GM10266 (cell line): ENCODE measurements around the gene SEPTIN10.

Experiments used
- DNase-seq: peaks from one replicate; pipeline ENCODE4 v3.0.0; 2012; ENCODE audit errors: extremely low spot score
- TF ChIP-seq, protein P1 (sequence below): IDR thresholded peaks from 2 replicates; pipeline ENCODE4 v1.5.1; 2012; ENCODE audit warnings: mild to moderate bottlenecking, low read depth; ENCODE audit not compliant: control insufficient read depth, insufficient read depth; ENCODE audit errors: missing control alignments

Gene SEPTIN10

DNA sequence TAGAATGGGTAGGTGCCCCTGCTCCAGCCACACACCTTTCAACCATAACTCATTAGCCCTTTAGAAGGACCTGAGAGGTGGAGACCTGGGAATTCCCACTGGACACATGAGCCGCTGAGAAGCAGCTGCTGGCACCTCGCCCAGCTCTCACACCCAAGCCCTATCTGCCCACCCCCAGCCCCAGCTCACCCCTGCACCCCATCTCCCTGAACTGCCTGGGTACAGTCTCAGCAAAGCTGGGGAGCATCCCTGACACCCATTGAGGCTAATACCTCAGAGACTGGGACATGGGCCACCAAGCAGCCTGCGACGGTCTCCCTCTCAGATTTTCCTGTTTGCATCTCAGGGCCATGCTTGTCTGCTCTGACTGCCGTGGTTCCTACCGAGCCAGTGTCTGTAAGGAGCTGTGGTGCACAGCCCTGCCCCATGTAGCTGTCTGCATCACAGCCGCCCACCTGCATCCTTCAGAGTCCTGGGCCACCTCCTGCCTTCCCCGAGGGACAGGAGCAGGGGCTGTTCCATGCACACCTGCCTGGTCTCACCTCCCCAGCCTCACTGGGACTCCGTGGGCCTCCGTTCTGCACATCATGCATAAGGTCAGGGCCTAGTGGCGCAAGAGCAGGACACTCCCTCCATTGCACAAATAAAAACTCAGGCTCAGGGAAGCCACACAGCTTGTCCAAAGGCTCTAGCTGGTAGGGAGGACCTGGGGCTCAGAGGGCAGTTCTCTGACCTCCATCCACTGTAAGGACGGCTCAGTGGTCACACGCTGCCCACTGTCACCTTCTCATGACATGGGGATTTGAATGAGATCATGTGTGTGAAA lies 90.0 kb downstream of the SEPTIN10 start:
- TF ChIP-seq, protein P1, sequence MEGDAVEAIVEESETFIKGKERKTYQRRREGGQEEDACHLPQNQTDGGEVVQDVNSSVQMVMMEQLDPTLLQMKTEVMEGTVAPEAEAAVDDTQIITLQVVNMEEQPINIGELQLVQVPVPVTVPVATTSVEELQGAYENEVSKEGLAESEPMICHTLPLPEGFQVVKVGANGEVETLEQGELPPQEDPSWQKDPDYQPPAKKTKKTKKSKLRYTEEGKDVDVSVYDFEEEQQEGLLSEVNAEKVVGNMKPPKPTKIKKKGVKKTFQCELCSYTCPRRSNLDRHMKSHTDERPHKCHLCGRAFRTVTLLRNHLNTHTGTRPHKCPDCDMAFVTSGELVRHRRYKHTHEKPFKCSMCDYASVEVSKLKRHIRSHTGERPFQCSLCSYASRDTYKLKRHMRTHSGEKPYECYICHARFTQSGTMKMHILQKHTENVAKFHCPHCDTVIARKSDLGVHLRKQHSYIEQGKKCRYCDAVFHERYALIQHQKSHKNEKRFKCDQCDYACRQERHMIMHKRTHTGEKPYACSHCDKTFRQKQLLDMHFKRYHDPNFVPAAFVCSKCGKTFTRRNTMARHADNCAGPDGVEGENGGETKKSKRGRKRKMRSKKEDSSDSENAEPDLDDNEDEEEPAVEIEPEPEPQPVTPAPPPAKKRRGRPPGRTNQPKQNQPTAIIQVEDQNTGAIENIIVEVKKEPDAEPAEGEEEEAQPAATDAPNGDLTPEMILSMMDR, result no peak
- no peak for DNase-seq

DNA sequence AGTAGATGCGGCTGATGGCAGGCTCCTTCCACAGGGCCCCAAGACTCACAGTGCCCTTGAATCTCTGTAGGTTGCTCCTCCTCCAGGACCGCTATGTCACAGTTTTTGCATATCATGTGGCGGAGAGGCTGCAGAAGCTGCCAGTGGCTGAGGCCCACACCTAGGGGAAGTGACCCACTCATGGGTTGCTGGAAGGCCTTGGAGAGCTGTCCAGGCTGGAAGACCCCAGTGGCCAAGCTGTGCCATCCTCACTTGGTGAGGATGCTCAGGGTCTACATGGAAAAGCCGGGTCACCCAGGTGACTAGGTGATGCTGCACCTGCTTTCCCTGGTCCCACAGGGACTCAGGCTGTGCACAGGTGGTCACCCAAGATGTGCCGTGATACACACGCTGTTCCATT lies 90.6 kb downstream of the SEPTIN10 start:
- no peak for DNase-seq
- TF ChIP-seq, protein P1, result no peak

DNA sequence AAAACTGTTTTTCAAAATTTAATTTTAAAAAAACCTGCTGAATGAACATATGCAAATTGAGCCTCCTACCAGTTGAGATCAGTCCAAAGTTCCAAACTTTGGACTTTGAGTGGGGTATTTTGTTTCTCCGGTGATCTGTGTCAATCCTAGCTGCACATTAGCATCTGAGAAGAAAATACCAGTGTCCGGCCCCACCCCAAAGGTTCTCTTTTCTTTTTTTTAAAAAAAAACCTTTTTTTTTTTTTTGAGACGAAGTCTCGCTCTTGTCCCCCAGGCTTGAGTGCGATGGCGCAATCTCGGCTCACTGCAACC lies 91.7 kb downstream of the SEPTIN10 start:
- TF ChIP-seq, protein P1, result no peak
- no peak for DNase-seq

DNA sequence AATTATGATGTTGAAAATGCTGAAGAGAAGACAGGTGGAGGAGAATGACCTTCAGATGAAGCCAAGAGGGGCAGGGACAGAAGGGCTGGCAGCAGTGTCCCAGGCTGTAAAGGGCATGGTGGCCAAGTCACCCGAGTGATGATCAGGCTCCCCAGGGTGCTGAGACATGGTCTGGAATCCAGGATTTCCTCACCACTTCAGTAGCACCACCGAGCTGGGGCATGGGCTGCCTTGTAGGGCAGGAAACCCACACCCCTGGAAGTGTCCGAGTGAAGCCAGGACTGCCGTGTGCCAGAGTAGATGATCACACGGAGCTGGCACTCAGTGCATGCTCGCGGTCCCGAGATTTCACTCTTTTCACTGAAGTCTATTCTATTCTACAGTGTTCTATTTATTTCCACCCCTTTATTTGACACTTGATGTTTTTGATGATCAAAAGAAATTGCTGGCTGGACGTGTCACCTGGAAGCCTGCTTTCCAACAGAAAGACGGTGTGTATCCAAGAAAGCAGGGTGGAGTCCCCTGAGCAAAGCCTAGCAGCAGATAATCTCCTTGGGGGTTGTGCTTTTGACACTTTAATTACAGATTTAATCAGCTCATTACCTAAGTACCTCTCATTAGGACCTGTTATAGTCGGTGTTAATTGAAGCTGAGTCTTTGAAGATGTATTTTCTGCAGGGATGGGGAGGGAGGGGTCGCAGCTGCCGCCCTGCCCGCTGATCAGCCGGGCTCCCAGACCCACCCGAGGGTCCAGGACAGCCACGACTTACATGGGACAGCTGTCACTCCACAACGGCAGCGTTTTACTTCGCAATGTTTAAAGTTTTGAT lies 92.3 kb downstream of the SEPTIN10 start:
- TF ChIP-seq, protein P1, result no peak
- DNase-seq, result no peak

DNA sequence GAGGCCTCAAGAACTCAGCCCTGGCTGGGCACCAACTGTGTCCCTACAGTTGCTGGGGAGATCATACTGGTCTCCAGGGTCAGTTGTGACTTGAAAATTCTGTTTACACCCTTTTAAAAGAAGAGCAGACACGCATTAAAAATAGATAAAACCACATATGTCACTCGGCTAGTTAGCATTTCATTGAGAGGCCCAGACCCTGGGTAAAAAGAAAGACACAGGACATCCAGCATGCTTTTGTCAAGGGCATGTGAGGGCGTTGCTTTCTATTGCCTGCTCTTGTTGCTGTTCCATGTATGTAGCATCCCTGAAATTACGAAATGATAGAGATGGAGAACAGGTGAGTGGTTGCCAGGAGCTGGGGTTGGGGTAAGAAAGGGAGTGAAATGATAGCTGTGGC lies 94.3 kb downstream of the SEPTIN10 start:
- TF ChIP-seq, protein P1, result no peak
- no peak for DNase-seq

DNA sequence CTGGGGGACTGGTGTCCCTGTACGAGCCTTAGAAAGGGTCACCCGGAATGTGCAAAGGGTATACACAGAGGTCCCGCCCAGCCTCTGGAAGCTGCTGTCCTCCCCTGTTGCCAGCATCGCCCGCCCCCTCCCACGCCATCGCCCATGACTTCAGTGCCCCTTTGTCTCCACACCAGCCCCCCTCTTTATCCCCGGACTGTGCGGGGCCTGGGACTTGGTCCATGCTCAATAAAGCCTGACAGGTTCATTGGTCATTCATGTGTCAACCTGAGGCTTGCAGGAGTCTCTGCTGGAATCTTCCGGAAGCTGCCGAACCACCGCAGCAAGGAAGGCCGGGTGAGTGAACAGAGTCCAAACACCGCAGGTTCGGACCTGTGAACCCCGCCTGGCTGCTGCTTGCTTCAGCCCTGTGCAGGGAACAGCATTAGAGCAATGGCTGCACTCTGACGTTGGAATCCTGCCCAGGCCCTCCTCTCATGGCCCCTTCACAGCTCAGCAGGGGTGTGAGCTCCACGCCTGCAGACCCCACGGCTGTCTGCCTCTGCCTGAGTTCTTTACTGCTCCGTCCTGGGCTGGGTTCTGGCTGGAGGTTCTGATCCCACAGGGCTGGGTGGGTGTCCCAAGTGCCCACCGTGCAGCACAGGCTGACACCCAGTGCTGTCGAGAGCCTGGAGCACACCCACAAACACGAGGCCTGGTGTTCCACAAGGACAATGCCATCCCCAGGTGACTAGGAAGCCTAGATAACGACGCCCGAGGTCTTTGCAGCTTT lies 96.5 kb downstream of the SEPTIN10 start:
- TF ChIP-seq, protein P1, result no peak
- DNase-seq, result no peak
